ENCODE results near the gene OPRD1.

GRCh38 chr1:28804071-28804470 lies 7.9 kb upstream of the OPRD1 start:
- TF ChIP-seq POLR2AphosphoS5 (IDR thresholded peaks at IDR 0.05; ENCODE audit: low read depth, low read length): no peak
- no peak for TF ChIP-seq POLR2A (IDR thresholded peaks at IDR 0.05; ENCODE audit: low read depth, low read length)
- TF ChIP-seq TAF1 (IDR thresholded peaks at IDR 0.05; ENCODE audit: borderline replicate concordance, low read depth, low read length): no peak
